A549 (cell line): ENCODE measurements around the gene ZNF773. TPM values are rescaled to one million over a fixed set of nuclear protein-coding genes. Genes with fewer than 3 reads are reported as not detected.
A peak's percentile ranks its signal among the peaks of the same experiment; 100 is the strongest.
"Not testable (repeated sequence)": the region's sequence is repeated elsewhere in the genome, so short reads cannot be mapped to it uniquely, and the experiment has no call there.

ENCODE experiments used
- ATAC-seq, 2 experiments: fragments of 200-7000 bp in 1 of 2; fragments of >200 bp in 1 of 2; cut with Nextera tagmentation in 1 of 2; cut with Tn5 transposase in 1 of 2; 3 replicates each; pipeline versions ENCODE4 v1.8.0 to v1.9.1; 2018 to 2020; ENCODE audit warnings: mild to moderate bottlenecking in 1 of 2, moderate library complexity in 1 of 2
- CTCF ChIA-PET: fragments of 300-600 bp; sonication (Branson Sonifier 250); formaldehyde crosslinking; extraction: SDS; loops from one replicate; lab custom pipeline; 2021; ENCODE audit warnings: antibody characterized with exemption, inconsistent platforms; lab: Yijun Ruan, JAX
- POLR2A ChIA-PET: fragments of 350-600 bp; formaldehyde crosslinking; extraction: SDS; loops from one replicate; lab custom pipeline; 2021; ENCODE audit warnings: antibody characterized with exemption, inconsistent platforms; lab: Yijun Ruan, JAX
- DNase-seq, 2 experiments: peaks; one replicate each; pipeline versions ENCODE4 v3.0.0 to v3.0.0-alpha.2; 2011 to 2016; ENCODE audit warnings: low read depth in 1 of 2, low spot score in 1 of 2
- FAIRE-seq: peaks from 2 replicates; lab custom pipeline; 2011; peaks lifted over from hg19 to GRCh38; lab: Jason Lieb, UNC
- H3K27ac ChIP-seq, 2 experiments: fragments of >200 bp; sonication (Bioruptor Twin); formaldehyde crosslinking; 3 replicates each; pipeline ENCODE4 v1.5.1; 2016 to 2017
- H3K4me1 ChIP-seq: fragments of >200 bp; sonication (Bioruptor Twin); formaldehyde crosslinking; 3 replicates; pipeline ENCODE4 v1.6.1; 2016
- H3K4me2 ChIP-seq: fragments of >200 bp; sonication (Bioruptor Twin); formaldehyde crosslinking; 3 replicates; pipeline ENCODE4 v1.6.1; 2016
- H3K4me3 ChIP-seq: fragments of >200 bp; sonication (Bioruptor Twin); formaldehyde crosslinking; 3 replicates; pipeline ENCODE4 v1.5.1; 2016
- H3K9me3 ChIP-seq: fragments of >200 bp; sonication (Bioruptor Twin); formaldehyde crosslinking; 3 replicates; pipeline ENCODE4 v1.6.1; 2016
- ATOH8 ChIP-seq: fragments of 250-450 bp; sonication (Bioruptor Pico); IDR thresholded peaks from 2 replicates; pipeline ENCODE4 v1.5.0; 2020; ENCODE audit warnings: low read depth, mild to moderate bottlenecking, moderate library complexity
- BHLHE40 ChIP-seq: IDR thresholded peaks from 2 replicates; pipeline ENCODE4 v1.6.1; 2012; ENCODE audit warnings: low read depth, low read length, inconsistent platforms
- CEBPB ChIP-seq, 2 experiments: fragments of >200 bp in 1 of 2; sonication (Bioruptor Twin) in 1 of 2; formaldehyde crosslinking in 1 of 2; IDR thresholded peaks; 2 replicates each; pipeline ENCODE4 v1.6.1; 2012 to 2016
- E2F6 ChIP-seq: IDR thresholded peaks from 2 replicates; pipeline ENCODE4 v1.6.1; 2012; ENCODE audit warnings: low read depth, borderline replicate concordance
- EHMT2 ChIP-seq: fragments of 200-600 bp; sonication (generic); IDR thresholded peaks from 2 replicates; pipeline ENCODE4 v1.6.1; 2016; ENCODE audit warnings: antibody characterized with exemption, low read depth, mild to moderate bottlenecking, moderate library complexity
- EP300 ChIP-seq, 2 experiments: fragments of >200 bp; sonication (Bioruptor Twin); formaldehyde crosslinking; IDR thresholded peaks; 2 replicates in 1 of 2; 3 replicates in 1 of 2; pipeline ENCODE4 v1.6.1; 2016 to 2017
- FOSB ChIP-seq: fragments of 250-450 bp; sonication (Bioruptor Pico); IDR thresholded peaks from 2 replicates; pipeline ENCODE4 v1.5.0; 2020; ENCODE audit warnings: mild to moderate bottlenecking, moderate library complexity
- HMGXB4 ChIP-seq: fragments of 250-450 bp; sonication (Bioruptor Pico); IDR thresholded peaks from 2 replicates; pipeline ENCODE4 v1.5.0; 2021; ENCODE audit warnings: mild to moderate bottlenecking, moderate library complexity, borderline replicate concordance
- JUN ChIP-seq, 2 experiments: fragments of >200 bp; sonication (Bioruptor Twin); formaldehyde crosslinking; IDR thresholded peaks; 2 replicates in 1 of 2; 3 replicates in 1 of 2; pipeline ENCODE4 v1.6.1; 2016 to 2017
- MAFK ChIP-seq: fragments of 450-650 bp; IDR thresholded peaks from 2 replicates; pipeline ENCODE4 v1.6.1; 2014; ENCODE audit not compliant: partially characterized antibody
- MAZ ChIP-seq: fragments of 150-350 bp; IDR thresholded peaks from 2 replicates; pipeline ENCODE4 v1.6.1; 2014; ENCODE audit warnings: antibody characterized with exemption, low read depth, low read length, borderline replicate concordance
- MYC ChIP-seq: IDR thresholded peaks from 2 replicates; pipeline ENCODE4 v1.6.1; 2012; ENCODE audit warnings: mild to moderate bottlenecking, inconsistent platforms, low read length, improper control_type of control experiment, borderline replicate concordance
- NPAS2 ChIP-seq: fragments of 250-450 bp; sonication (Bioruptor Pico); IDR thresholded peaks from 2 replicates; pipeline ENCODE4 v1.8.0; 2022; ENCODE audit warnings: mild to moderate bottlenecking, moderate library complexity, borderline replicate concordance
- PHF8 ChIP-seq: fragments of 200-600 bp; sonication (generic); IDR thresholded peaks from 2 replicates; pipeline ENCODE4 v1.6.1; 2016; ENCODE audit warnings: low read depth, mild to moderate bottlenecking, antibody characterized with exemption, moderate library complexity, borderline replicate concordance
- POLR2AphosphoS2 ChIP-seq: conservative IDR thresholded peaks from 2 replicates; pipeline ENCODE4 v1.6.1; 2012; ENCODE audit warnings: low read length, improper control_type of control experiment, inconsistent platforms
- REST ChIP-seq: fragments of 200-600 bp; sonication (generic); IDR thresholded peaks from 2 replicates; pipeline ENCODE4 v1.6.1; 2016; ENCODE audit warnings: antibody characterized with exemption, mild to moderate bottlenecking, moderate library complexity
- RFX5 ChIP-seq: fragments of 450-650 bp; IDR thresholded peaks from 2 replicates; pipeline ENCODE4 v1.7.1; 2014; ENCODE audit warnings: antibody characterized with exemption, mild to moderate bottlenecking, moderate library complexity
- ZC3H11A ChIP-seq: fragments of 450-650 bp; IDR thresholded peaks from 2 replicates; pipeline ENCODE4 v1.6.1; 2014; ENCODE audit warnings: antibody characterized with exemption, mild to moderate bottlenecking
- WGBS: methylation state at CpG from one replicate; pipeline ENCODE4 v1.1.6; 2017; ENCODE audit errors: missing lambda C conversion rate; 5-methylcytosine and 5-hydroxymethylcytosine counted together
- polyA plus RNA-seq, 4 experiments: library from polyadenylated mRNA; depleted of rRNA in 3 of 4; stranded (reverse); fragments of >200 nt; fragmentation: RNase III in 1 of 4; extraction: RNeasy Plus Mini Kit Qiagen cat#74134 plus additional on column Dnase treatment in 1 of 4; gene quantifications; 2 replicates in 3 of 4; 3 replicates in 1 of 4; pipeline ENCODE4 v1.2.3, GENCODE V29; 2011 to 2017
- TF ChIP-seq, protein P1 (sequence below): IDR thresholded peaks from 2 replicates; pipeline ENCODE4 v1.6.1; 2012

Gene ZNF773
- polyA plus RNA-seq, 2 of the 4 experiments (the other 2 are of a cell fraction) = 6.4 to 8.4 TPM

- TF ChIP-seq ATOH8 (CRISPR knock-in tag) (no peak), CEBPB (IDR thresholded peaks at IDR 0.05) (peak; percentile 48 to 49; a peak in 3 of 4 replicates), FOSB (CRISPR knock-in tag) (no peak)
- H3K9me3 ChIP-seq = peaks cover 89% of the 10 kb centered on the region
- no peak for FAIRE-seq
- no peak for DNase-seq
- H3K4me2 ChIP-seq = no peak overlapping the region
- ChIA-PET POLR2A (no interaction called here), CTCF (no interaction called here)
- ATAC-seq = no peak
- no peaks in the 10 kb centered on the region for H3K4me1 ChIP-seq
- no peak overlapping the region for H3K4me3 ChIP-seq
- 64% methylated on average over 5 of the region's 5 CpGs for WGBS
- H3K27ac ChIP-seq = no peak overlapping the region
Observed at GRCh38 chr19:57515255-57515654, 15.5 kb downstream of the ZNF773 start.

DNA sequence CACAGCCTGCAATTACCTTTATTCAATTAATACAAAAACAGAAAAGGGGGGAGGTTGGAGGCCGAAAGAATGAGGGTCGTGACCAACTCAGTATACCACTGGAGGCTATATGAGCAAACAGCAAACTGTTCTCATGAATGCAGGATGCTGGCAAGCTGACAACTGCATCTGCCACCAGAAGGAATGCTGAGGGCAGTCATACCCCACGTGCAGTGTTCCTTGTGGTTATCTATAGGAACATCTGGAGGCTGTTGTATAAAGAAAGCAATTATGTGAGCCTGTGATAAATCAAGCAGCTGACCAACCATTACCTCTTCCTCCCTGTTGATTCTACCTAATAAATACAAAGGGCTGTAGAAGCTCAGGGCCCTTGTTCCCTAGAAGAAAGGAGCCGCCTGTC, 18.3 kb downstream of the ZNF773 start:
- POLR2A ChIA-PET, FAIRE-seq: not testable (repeated sequence)
- 31% methylated on average over 4 of the region's 4 CpGs for WGBS

DNA sequence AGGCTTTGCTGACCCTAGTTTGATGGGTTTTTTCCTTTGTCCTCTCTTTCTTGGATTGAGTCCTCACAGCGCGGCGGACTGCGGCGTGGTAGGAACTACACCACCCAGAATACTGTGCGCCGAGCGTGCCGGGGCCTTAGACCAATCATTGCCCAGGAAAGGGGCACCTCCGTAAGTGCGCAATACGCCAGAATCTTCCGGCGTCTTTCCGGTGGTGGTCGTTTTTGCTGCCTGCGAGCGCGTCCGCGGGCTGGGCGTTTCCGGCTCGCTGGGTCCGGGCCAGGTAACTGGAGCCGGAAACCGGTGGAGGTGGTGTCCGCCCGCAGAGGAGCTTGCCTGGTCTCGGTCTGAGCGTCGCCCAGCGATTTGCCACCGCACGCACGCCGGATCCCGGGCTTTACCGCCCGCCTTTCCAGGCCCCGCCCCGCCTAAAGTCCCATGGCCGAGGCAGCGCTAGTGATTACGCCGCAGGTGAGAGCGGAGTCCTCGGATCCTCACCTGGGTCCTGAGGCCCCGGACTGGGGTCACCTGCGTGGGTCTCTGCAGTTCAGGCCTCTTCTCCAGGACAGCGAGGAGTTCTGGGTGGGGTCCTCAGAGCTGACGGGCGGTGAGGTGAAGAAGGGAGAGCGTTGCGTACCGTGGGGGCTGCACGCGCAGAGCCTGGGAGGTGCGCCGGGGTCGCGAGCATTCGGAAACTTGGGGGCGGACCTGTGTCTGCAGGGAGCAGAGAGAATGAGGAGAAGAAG, 27.6 kb downstream of the ZNF773 start, which contains the start of gene ZNF549:
TSS of gene ZNF549 (plus strand) at position 221 of the 746 bp plus-strand sequence. CDS start at position 439, 218 bp downstream.
- Histone ChIP-seq H3K4me2 (peak within 1 kb of the TSS; percentile 69), H3K27ac (peak within 1 kb of the TSS; percentile 63 to 79), H3K4me1 (no peaks in the 10 kb centered on the region), H3K4me3 (peak within 1 kb of the TSS; percentile 74), H3K9me3 (peaks cover 88% of the 10 kb centered on the region)
- POLR2A ChIA-PET = no interaction called here
- WGBS = 50% methylated on average over 33 of the region's 64 CpGs
- ATAC-seq = peak; percentile 100
- FAIRE-seq = no peak
- CTCF ChIA-PET = no interaction called here
- TF ChIP-seq MAZ (no peak), CEBPB (IDR thresholded peaks at IDR 0.05) (peak in 1 of 2 experiments; percentile 3; a peak in 1 of 4 replicates), EHMT2 (no peak), NPAS2 (CRISPR knock-in tag) (no peak), BHLHE40 (no peak), JUN (IDR thresholded peaks at IDR 0.05) (peak in 1 of 2 experiments; percentile 30; a peak in 1 of 5 replicates), E2F6 (peak; percentile 88), PHF8 (peak; percentile 61; the same call in 1 of the 2 replicates)
- TF ChIP-seq, protein P1, sequence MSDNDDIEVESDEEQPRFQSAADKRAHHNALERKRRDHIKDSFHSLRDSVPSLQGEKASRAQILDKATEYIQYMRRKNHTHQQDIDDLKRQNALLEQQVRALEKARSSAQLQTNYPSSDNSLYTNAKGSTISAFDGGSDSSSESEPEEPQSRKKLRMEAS = peak; percentile 80
- peak; percentile 84 to 93 for DNase-seq

More for the DNA sequence above, 18.3 kb downstream of the ZNF773 start:
- H3K4me3 ChIP-seq, H3K27ac ChIP-seq, H3K4me2 ChIP-seq, CTCF ChIA-PET, DNase-seq, ATAC-seq, H3K4me1 ChIP-seq: not testable (repeated sequence)
- H3K9me3 ChIP-seq = peaks cover 88% of the 10 kb centered on the region

DNA sequence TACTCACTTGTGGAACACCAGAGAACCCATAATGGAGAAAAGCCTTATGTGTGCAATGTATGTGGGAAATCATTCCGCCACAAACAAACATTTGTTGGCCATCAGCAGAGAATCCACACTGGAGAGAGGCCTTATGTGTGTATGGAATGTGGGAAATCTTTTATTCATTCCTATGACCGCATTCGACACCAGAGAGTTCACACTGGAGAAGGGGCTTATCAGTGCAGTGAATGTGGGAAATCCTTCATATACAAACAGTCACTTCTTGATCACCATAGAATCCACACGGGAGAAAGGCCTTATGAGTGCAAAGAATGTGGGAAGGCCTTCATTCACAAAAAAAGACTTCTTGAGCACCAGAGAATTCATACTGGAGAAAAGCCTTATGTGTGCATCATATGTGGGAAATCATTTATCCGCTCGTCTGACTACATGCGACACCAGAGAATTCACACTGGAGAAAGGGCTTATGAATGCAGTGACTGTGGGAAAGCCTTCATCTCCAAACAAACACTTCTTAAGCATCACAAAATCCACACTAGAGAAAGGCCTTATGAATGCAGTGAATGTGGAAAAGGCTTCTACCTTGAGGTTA, 38.3 kb downstream of the ZNF773 start:
- DNase-seq (no peak), ATAC-seq (no peak), FAIRE-seq (no peak)
- H3K4me3 ChIP-seq = no peak overlapping the region
- no peak overlapping the region for H3K27ac ChIP-seq
- no peak overlapping the region for H3K4me2 ChIP-seq
- H3K4me1 ChIP-seq = no peaks in the 10 kb centered on the region
- TF ChIP-seq POLR2AphosphoS2 (no peak), MYC (no peak), EP300 (IDR thresholded peaks at IDR 0.05) (no peak), BHLHE40 (no peak), RFX5 (no peak), MAFK (no peak), REST (no peak), HMGXB4 (CRISPR knock-in tag) (no peak), ZC3H11A (no peak)
- peaks cover 95% of the 10 kb centered on the region for H3K9me3 ChIP-seq
- ChIA-PET CTCF (interaction anchor here (0.6 kb wide), 1 partner anchor 607 kb away, joined by 4 read pairs; no protein-coding TSS in a partner anchor), POLR2A (interaction anchor here (0.5 kb wide), 1 partner anchor 946 kb away, joined by 3 read pairs; no protein-coding TSS in a partner anchor)
- WGBS = 67% methylated on average over 7 of the region's 7 CpGs
